ENCODE measurements around the gene ABHD6.
"Not testable (repeated sequence)": the region's sequence is repeated elsewhere in the genome, so short reads cannot be mapped to it uniquely, and the experiment has no call there.

- TF ChIP-seq, protein P1, sequence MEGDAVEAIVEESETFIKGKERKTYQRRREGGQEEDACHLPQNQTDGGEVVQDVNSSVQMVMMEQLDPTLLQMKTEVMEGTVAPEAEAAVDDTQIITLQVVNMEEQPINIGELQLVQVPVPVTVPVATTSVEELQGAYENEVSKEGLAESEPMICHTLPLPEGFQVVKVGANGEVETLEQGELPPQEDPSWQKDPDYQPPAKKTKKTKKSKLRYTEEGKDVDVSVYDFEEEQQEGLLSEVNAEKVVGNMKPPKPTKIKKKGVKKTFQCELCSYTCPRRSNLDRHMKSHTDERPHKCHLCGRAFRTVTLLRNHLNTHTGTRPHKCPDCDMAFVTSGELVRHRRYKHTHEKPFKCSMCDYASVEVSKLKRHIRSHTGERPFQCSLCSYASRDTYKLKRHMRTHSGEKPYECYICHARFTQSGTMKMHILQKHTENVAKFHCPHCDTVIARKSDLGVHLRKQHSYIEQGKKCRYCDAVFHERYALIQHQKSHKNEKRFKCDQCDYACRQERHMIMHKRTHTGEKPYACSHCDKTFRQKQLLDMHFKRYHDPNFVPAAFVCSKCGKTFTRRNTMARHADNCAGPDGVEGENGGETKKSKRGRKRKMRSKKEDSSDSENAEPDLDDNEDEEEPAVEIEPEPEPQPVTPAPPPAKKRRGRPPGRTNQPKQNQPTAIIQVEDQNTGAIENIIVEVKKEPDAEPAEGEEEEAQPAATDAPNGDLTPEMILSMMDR (conservative IDR thresholded peaks at IDR 0.05) = not testable (repeated sequence)
- TF ChIP-seq ZFX (IDR thresholded peaks at IDR 0.05) = not testable (repeated sequence)
These were observed 5.3 kb downstream of the ABHD6 start for GRCh38 chr3:58242860-58243259.

Data from C4-2B (cell line).